WTC11 (cell line): Measurements from ENCODE around the gene CD180. TPM values are rescaled to one million over a fixed set of nuclear protein-coding genes. Genes with fewer than 3 reads are reported as not detected.

ENCODE experiments used
- ATAC-seq: fragments of 200-7000 bp; cut with Tn5 transposase; 2 replicates; pipeline ENCODE4 v1.10.0; 2021; ENCODE audit warnings: mild to moderate bottlenecking, moderate library complexity
- CTCF ChIA-PET: fragments of 300-600 bp; sonication (Branson Sonifier 250); formaldehyde crosslinking; loops from one replicate; lab custom pipeline; 2021; ENCODE audit warnings: antibody characterized with exemption; lab: Charles Lee
- POLR2A ChIA-PET: fragments of 350-600 bp; sonication (Branson Sonifier 250); formaldehyde crosslinking; loops from one replicate; lab custom pipeline; 2021; ENCODE audit warnings: antibody characterized with exemption; lab: Charles Lee
- DNase-seq: peaks from one replicate; pipeline ENCODE4 v3.0.0; 2021; ENCODE audit warnings: low spot score
- H3K27ac Mint-ChIP-seq: 2 replicates; pipeline ENCODE4 v1.8.0; 2021; ENCODE audit warnings: mixed read lengths
- H3K27me3 Mint-ChIP-seq: 2 replicates; pipeline ENCODE4 v1.8.0; 2021; ENCODE audit warnings: low read depth, mild to moderate bottlenecking, moderate library complexity, mixed read lengths
- H3K36me3 Mint-ChIP-seq: 2 replicates; pipeline ENCODE4 v1.8.0; 2021; ENCODE audit warnings: mixed read lengths
- H3K4me1 Mint-ChIP-seq: 2 replicates; pipeline ENCODE4 v1.8.0; 2022; ENCODE audit warnings: mixed read lengths
- H3K4me3 Mint-ChIP-seq: 2 replicates; pipeline ENCODE4 v1.8.0; 2021; ENCODE audit warnings: mild to moderate bottlenecking, moderate library complexity, mixed read lengths
- H3K9me3 Mint-ChIP-seq: 2 replicates; pipeline ENCODE4 v1.8.0; 2021; ENCODE audit warnings: mixed read lengths
- ATF2 ChIP-seq: sonication (generic); formaldehyde crosslinking; IDR thresholded peaks from 2 replicates; pipeline ENCODE4 v1.8.1; 2022; ENCODE audit warnings: low read depth, missing genetic modification reagents, borderline replicate concordance
- ESRRA ChIP-seq: sonication (generic); formaldehyde crosslinking; IDR thresholded peaks from 2 replicates; pipeline ENCODE4 v1.8.1; 2022; ENCODE audit warnings: mild to moderate bottlenecking, missing genetic modification reagents, borderline replicate concordance
- ETV6 ChIP-seq: sonication (generic); formaldehyde crosslinking; IDR thresholded peaks from 2 replicates; pipeline ENCODE4 v1.8.1; 2022; ENCODE audit warnings: mild to moderate bottlenecking, missing genetic modification reagents
- FOXK1 ChIP-seq: sonication (generic); formaldehyde crosslinking; IDR thresholded peaks from 2 replicates; pipeline ENCODE4 v1.8.0; 2022; ENCODE audit warnings: mild to moderate bottlenecking, moderate library complexity, missing genetic modification reagents
- GABPB1 ChIP-seq: sonication (generic); formaldehyde crosslinking; IDR thresholded peaks from 2 replicates; pipeline ENCODE4 v1.8.1; 2023; ENCODE audit warnings: mild to moderate bottlenecking, missing genetic modification reagents
- HMGXB4 ChIP-seq: sonication (generic); formaldehyde crosslinking; IDR thresholded peaks from 2 replicates; pipeline ENCODE4 v1.8.1; 2023; ENCODE audit warnings: mild to moderate bottlenecking, moderate library complexity, missing genetic modification reagents
- MYBL2 ChIP-seq: sonication (generic); formaldehyde crosslinking; IDR thresholded peaks from 2 replicates; pipeline ENCODE4 v1.8.1; 2023; ENCODE audit warnings: mild to moderate bottlenecking, moderate library complexity, missing genetic modification reagents
- NFE2L1 ChIP-seq: sonication (generic); formaldehyde crosslinking; IDR thresholded peaks from 2 replicates; pipeline ENCODE4 v1.8.1; 2023; ENCODE audit warnings: missing genetic modification reagents
- NFYB ChIP-seq: sonication (generic); formaldehyde crosslinking; conservative IDR thresholded peaks from 2 replicates; pipeline ENCODE4 v1.8.0; 2022; ENCODE audit warnings: low read depth, missing genetic modification reagents
- OVOL2 ChIP-seq: fragments of 250-450 bp; sonication (Bioruptor Pico); IDR thresholded peaks from 2 replicates; pipeline ENCODE4 v1.9.0; 2021; ENCODE audit warnings: mild to moderate bottlenecking, borderline replicate concordance
- RORB ChIP-seq: fragments of 250-450 bp; sonication (Bioruptor Pico); IDR thresholded peaks from 2 replicates; pipeline ENCODE4 v1.9.0; 2021; ENCODE audit warnings: mild to moderate bottlenecking
- SMAD4 ChIP-seq: sonication (generic); formaldehyde crosslinking; IDR thresholded peaks from 2 replicates; pipeline ENCODE4 v1.8.0; 2022; ENCODE audit warnings: mild to moderate bottlenecking, missing genetic modification reagents
- SOX15 ChIP-seq: fragments of 250-450 bp; sonication (Bioruptor Pico); IDR thresholded peaks from 2 replicates; pipeline ENCODE4 v1.9.0; 2021; ENCODE audit warnings: mild to moderate bottlenecking
- TP53 ChIP-seq: sonication (generic); formaldehyde crosslinking; IDR thresholded peaks from 2 replicates; pipeline ENCODE4 v1.8.1; 2023; ENCODE audit warnings: mild to moderate bottlenecking, missing genetic modification reagents
- ZNF671 ChIP-seq: fragments of 250-450 bp; sonication (Bioruptor Pico); IDR thresholded peaks from 2 replicates; pipeline ENCODE4 v1.8.0; 2021; ENCODE audit warnings: mild to moderate bottlenecking
- ZSCAN18 ChIP-seq: fragments of 250-450 bp; sonication (Bioruptor Pico); IDR thresholded peaks from 2 replicates; pipeline ENCODE4 v2.1.2; 2022; ENCODE audit warnings: mild to moderate bottlenecking, moderate library complexity
- total RNA-seq: library from RNA; stranded (reverse); gene quantifications from 3 replicates; pipeline ENCODE4 v1.2.3, GENCODE V29; 2021
- TF ChIP-seq, protein P1 (sequence below): sonication (generic); formaldehyde crosslinking; IDR thresholded peaks from 2 replicates; pipeline ENCODE4 v1.8.1; 2022; ENCODE audit warnings: mild to moderate bottlenecking, moderate library complexity, missing genetic modification reagents
- TF ChIP-seq, protein P2 (sequence below): fragments of 250-450 bp; sonication (Bioruptor Pico); IDR thresholded peaks from 2 replicates; pipeline ENCODE4 v1.9.0; 2021; ENCODE audit warnings: mild to moderate bottlenecking
- TF ChIP-seq, protein P3 (sequence below): sonication (generic); formaldehyde crosslinking; conservative IDR thresholded peaks from 2 replicates; pipeline ENCODE4 v1.8.1; 2022; ENCODE audit warnings: mild to moderate bottlenecking, missing genetic modification reagents
- TF ChIP-seq, protein P4 (sequence below): sonication (generic); formaldehyde crosslinking; IDR thresholded peaks from 2 replicates; pipeline ENCODE4 v1.8.0; 2022; ENCODE audit warnings: mild to moderate bottlenecking, missing genetic modification reagents

Gene CD180
- total RNA-seq, 1 experiment from 2014 or later: not detected

GRCh38 chr5:67221487-67222242, 25.1 kb upstream of the CD180 start:
- POLR2A ChIA-PET: no interaction called here
- Mint-ChIP-seq H3K4me1 (no peaks in the 10 kb centered on the region), H3K27ac (no peak overlapping the region), H3K4me3 (no peak overlapping the region), H3K27me3 (no peaks in the 10 kb centered on the region; the same call in 1 of the 2 replicates), H3K36me3 (no peaks in the 10 kb centered on the region), H3K9me3 (peaks cover 3% of the 10 kb centered on the region)
- CTCF ChIA-PET: interaction anchor here (1.7 kb wide), 1 partner anchor 55 kb away, joined by 6 read pairs; no protein-coding TSS in a partner anchor
- DNase-seq: no peak
- TF ChIP-seq NFE2L1 (CRISPR knock-in tag): no peak
- ATAC-seq: no peak

DNA sequence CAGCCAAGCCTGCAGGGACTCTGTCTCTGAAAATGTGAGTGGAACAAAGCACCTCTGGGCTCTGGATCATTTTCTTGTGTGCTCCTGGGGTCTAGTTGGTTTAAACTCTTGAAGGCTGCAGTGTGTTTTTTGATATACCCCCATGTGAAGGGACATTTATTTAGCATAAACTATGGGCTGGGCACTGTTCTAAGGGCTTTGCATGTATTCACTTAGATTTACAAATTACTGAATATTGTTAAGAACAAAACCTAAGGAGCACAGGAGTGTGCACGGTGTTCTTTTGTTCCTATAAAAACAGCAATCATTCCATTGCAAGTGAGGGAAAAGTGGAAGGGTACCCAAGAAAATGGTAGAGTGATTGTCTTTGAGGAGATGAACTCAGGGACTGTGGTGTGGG, 20.0 kb upstream of the CD180 start:
- ChIA-PET POLR2A (interaction anchor here (0.6 kb wide), 1 partner anchor 174 kb away, joined by 3 read pairs; no protein-coding TSS in a partner anchor), CTCF (no interaction called here)
- no peaks in the 10 kb centered on the region; the same call in 1 of the 2 replicates for H3K27me3 Mint-ChIP-seq
- no peaks in the 10 kb centered on the region for H3K9me3 Mint-ChIP-seq
- TF ChIP-seq, protein P1, sequence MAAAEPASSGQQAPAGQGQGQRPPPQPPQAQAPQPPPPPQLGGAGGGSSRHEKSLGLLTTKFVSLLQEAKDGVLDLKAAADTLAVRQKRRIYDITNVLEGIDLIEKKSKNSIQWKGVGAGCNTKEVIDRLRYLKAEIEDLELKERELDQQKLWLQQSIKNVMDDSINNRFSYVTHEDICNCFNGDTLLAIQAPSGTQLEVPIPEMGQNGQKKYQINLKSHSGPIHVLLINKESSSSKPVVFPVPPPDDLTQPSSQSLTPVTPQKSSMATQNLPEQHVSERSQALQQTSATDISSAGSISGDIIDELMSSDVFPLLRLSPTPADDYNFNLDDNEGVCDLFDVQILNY (CRISPR knock-in tag): no peak
- TF ChIP-seq, protein P2, sequence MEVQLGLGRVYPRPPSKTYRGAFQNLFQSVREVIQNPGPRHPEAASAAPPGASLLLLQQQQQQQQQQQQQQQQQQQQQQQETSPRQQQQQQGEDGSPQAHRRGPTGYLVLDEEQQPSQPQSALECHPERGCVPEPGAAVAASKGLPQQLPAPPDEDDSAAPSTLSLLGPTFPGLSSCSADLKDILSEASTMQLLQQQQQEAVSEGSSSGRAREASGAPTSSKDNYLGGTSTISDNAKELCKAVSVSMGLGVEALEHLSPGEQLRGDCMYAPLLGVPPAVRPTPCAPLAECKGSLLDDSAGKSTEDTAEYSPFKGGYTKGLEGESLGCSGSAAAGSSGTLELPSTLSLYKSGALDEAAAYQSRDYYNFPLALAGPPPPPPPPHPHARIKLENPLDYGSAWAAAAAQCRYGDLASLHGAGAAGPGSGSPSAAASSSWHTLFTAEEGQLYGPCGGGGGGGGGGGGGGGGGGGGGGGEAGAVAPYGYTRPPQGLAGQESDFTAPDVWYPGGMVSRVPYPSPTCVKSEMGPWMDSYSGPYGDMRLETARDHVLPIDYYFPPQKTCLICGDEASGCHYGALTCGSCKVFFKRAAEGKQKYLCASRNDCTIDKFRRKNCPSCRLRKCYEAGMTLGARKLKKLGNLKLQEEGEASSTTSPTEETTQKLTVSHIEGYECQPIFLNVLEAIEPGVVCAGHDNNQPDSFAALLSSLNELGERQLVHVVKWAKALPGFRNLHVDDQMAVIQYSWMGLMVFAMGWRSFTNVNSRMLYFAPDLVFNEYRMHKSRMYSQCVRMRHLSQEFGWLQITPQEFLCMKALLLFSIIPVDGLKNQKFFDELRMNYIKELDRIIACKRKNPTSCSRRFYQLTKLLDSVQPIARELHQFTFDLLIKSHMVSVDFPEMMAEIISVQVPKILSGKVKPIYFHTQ (CRISPR knock-in tag): no peak
- TF ChIP-seq ZNF671 (CRISPR knock-in tag) (no peak), TP53 (CRISPR knock-in tag) (no peak), ESRRA (CRISPR knock-in tag) (no peak), FOXK1 (CRISPR knock-in tag) (no peak), RORB (CRISPR knock-in tag) (no peak), SMAD4 (CRISPR knock-in tag) (no peak), SOX15 (CRISPR knock-in tag) (no peak)
- no peak for ATAC-seq
- H3K4me3 Mint-ChIP-seq: no peak overlapping the region
- no peak for DNase-seq
- no peaks in the 10 kb centered on the region; the same call in 1 of the 2 replicates for H3K4me1 Mint-ChIP-seq
- H3K27ac Mint-ChIP-seq: no peak overlapping the region
- no peaks in the 10 kb centered on the region for H3K36me3 Mint-ChIP-seq

GRCh38 chr5:67215519-67216471, 19.2 kb upstream of the CD180 start:
- ATAC-seq: peak; percentile 65
- TF ChIP-seq MYBL2 (no peak), ZSCAN18 (CRISPR knock-in tag) (no peak), NFYB (CRISPR knock-in tag) (no peak), ZNF671 (CRISPR knock-in tag) (no peak), OVOL2 (CRISPR knock-in tag) (no peak), GABPB1 (CRISPR knock-in tag) (no peak), HMGXB4 (CRISPR knock-in tag) (no peak), ATF2 (CRISPR knock-in tag) (no peak), ETV6 (CRISPR knock-in tag) (no peak)
- TF ChIP-seq, protein P3, sequence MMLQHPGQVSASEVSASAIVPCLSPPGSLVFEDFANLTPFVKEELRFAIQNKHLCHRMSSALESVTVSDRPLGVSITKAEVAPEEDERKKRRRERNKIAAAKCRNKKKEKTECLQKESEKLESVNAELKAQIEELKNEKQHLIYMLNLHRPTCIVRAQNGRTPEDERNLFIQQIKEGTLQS (CRISPR knock-in tag): no peak
- TF ChIP-seq, protein P4, sequence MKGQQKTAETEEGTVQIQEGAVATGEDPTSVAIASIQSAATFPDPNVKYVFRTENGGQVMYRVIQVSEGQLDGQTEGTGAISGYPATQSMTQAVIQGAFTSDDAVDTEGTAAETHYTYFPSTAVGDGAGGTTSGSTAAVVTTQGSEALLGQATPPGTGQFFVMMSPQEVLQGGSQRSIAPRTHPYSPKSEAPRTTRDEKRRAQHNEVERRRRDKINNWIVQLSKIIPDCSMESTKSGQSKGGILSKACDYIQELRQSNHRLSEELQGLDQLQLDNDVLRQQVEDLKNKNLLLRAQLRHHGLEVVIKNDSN (CRISPR knock-in tag): no peak

More at GRCh38 chr5:67215519-67216471, 19.2 kb upstream of the CD180 start:
- CTCF ChIA-PET: interaction anchor here (0.6 kb wide), 1 partner anchor 30 kb away, joined by 3 read pairs; no protein-coding TSS in a partner anchor
- no peak for DNase-seq
- POLR2A ChIA-PET: no interaction called here
- Mint-ChIP-seq H3K27me3 (no peaks in the 10 kb centered on the region; the same call in 1 of the 2 replicates), H3K36me3 (no peaks in the 10 kb centered on the region), H3K27ac (no peak overlapping the region), H3K4me1 (no peaks in the 10 kb centered on the region; the same call in 1 of the 2 replicates), H3K9me3 (no peaks in the 10 kb centered on the region), H3K4me3 (no peak overlapping the region)
